ENCODE measurements around the gene ERP44.
"Not testable (repeated sequence)": the region's sequence is repeated elsewhere in the genome, so short reads cannot be mapped to it uniquely, and the experiment has no call there.

Gene ERP44

DNA sequence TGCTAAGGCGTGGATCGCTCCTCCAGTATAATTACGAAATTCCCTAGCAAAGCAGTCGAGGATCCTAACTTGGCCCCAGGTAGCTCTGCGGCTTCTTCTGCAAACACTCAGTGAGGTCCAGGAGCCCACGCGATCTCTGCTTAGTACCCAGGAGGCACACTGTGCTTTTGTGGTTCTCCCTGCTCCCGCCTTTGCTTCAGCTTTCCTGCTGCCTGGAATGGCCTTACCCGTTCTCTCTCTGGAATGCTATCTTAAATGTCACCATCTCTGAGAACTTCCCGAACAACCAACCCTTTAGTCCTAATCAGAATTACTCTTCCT lies 882 bp upstream of the ERP44 start:
- DNase-seq = no peak

- peak; percentile 41 for DNase-seq
These were observed 534 bp downstream of the ERP44 start for GRCh38 chr9:100098046-100098886.

DNA sequence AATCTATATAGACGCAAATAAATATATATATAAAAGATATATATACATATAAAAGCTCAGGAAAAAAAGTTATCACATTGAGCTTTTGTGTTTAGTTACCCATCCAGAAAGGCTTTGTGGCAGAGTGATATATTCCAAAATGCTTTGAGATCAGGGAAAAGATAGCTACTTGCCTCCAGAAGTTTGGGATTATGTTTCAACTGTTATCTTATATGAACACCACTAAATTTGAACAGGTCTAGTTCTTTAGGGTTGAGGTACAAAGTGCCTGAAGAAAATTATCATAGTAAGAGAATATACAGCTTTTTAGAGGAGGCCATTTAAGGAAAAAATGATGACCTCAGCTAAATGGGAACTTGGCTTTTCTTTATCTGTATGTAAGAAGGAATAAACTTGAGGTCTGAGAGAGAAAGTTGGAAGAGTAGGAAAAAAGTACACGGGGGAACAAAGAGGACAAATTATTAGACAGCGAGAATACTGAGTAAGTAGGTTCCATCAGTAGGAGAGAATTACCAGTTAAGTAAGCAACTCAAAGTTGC lies 2.4 kb downstream of the ERP44 start:
- no peak for DNase-seq

GRCh38 chr9:100094411-100094810 lies 4.4 kb downstream of the ERP44 start:
- DNase-seq = not testable (repeated sequence)

- no peak for DNase-seq
These were observed 6.7 kb downstream of the ERP44 start for GRCh38 chr9:100092066-100092465.

- no peak for DNase-seq
These were observed 7.2 kb downstream of the ERP44 start for GRCh38 chr9:100091650-100092049.

- no peak for DNase-seq
These were observed 7.9 kb downstream of the ERP44 start for GRCh38 chr9:100090880-100091279.

- no peak for DNase-seq
These were observed 10.6 kb downstream of the ERP44 start for GRCh38 chr9:100088202-100088601.

DNA sequence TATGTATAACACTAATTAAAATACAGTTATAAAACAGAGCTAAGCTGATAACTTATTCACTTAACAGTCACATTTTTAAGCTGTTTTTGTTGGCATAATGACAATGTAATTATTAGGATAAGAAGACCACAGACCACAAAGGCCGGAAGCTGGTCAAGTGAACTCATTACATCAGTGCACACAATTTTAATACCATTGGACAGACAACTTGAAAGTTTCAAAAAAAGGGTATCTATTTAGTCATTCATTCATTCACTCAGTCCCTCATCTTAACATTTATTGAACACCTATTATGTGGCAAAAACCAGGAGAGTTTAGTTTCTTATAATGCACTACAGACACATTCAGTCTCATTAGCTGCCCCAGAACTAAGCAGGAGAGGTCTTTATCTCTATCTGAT lies 11.6 kb downstream of the ERP44 start:
- no peak for DNase-seq

GRCh38 chr9:100086097-100086635 lies 12.6 kb downstream of the ERP44 start:
- DNase-seq = no peak

- DNase-seq = no peak
These were observed 14.1 kb downstream of the ERP44 start for GRCh38 chr9:100084734-100085133.

GRCh38 chr9:100084128-100084453 lies 14.7 kb downstream of the ERP44 start:
- DNase-seq = no peak

GRCh38 chr9:100083448-100084127 lies 15.2 kb downstream of the ERP44 start:
- no peak for DNase-seq

- DNase-seq = no peak
These were observed 16.0 kb downstream of the ERP44 start for GRCh38 chr9:100082782-100083181.

GRCh38 chr9:100076256-100076655 lies 22.5 kb downstream of the ERP44 start:
- not testable (repeated sequence) for DNase-seq

DNA sequence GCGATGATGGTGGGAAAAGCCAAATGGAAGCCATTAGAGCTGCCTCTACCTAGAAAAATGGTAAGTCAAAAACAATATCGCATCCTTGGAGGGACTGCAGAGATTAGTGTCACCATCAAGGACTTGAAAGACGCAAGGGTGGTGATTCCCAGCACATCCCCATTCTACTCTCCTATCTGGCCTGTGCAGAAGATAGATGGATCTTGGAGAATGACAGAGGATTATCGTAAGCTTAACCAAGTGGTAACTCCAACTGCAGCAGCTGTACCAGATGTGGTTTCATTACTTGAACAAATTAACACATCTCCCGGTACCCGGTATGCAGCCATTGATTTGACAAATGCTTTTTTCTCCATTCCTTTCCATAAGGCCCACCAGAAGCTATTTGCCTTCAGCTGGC lies 23.8 kb downstream of the ERP44 start:
- no peak for DNase-seq

DNA sequence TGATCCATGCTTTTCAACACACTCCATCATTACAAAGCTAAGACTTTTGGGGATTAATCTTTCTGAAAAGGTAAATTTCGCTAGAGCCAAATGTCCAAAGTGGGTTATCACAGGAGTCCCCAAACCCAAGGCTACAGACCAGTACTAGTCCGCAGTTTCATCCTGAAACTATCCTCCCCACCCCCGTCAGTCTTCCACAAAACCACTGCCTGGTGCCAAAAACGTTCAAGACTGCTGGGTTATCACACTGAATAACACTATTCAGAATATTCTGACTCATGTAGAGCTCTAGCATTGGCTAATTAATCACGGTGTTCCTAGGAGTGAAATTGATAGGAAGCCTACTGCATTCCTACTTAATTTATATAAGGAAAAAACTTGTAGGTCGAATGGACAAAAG lies 24.7 kb downstream of the ERP44 start:
- no peak for DNase-seq

DNA sequence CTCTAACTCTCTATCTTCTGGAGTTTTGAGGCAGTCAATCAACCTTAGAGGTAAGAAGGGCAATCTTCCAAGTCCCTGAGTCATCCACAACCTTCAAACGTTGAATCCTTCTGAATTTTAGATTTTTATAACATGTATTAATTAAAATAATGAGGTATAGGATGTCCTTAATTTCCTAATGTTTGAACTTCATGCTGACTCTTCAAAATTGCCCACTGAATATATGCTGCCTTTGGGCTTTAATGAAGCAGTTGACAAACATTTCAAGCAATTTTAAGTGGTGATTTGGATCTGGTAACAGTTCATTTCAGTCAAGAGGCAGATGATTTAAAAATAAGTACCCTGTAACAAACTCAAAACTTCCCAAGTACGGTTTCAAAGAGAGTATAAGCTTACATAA lies 26.0 kb downstream of the ERP44 start:
- no peak for DNase-seq

- DNase-seq = no peak
These were observed 27.5 kb downstream of the ERP44 start for GRCh38 chr9:100071271-100071670.

DNA sequence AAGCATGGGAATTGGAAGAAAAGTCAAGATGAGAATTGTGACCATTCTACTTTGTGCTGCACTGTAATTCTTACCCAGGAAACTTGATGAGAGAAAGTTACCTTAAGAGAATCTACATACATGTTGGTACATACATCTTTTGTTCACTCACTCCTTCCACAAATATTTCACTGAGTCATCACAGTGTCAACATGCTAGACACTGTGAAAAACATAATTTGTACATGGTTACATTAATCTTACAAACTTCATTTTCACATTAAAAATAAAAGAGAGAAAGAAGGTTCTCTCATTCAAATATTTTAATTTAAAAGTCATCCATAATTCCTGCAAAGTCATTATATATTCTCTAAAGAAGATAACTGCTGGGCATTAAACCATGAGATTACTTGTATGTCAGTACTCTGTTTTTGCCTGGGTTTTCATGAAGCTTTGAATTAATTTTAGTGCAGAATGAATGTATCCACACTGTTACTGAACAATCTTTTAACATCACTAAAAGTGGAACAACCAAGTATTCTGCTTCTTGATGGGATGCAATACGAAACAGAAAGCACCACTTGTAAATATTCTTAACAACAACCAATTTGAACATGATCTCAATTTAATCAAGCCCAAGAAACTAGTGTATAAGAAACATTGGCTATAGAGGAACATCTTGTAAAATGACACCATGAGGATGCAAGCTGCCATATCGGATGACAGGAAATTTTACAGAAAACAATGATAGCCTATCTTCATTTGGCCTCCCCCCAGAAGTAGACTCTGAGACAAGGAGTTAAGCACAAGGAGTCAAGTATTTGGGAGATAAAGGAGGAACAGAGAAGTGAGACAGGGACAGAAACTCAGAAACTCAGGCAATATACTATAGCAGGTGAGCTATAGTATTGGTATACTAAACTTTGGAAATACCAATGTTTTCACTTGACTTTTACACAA lies 28.4 kb downstream of the ERP44 start:
- no peak for DNase-seq

DNA sequence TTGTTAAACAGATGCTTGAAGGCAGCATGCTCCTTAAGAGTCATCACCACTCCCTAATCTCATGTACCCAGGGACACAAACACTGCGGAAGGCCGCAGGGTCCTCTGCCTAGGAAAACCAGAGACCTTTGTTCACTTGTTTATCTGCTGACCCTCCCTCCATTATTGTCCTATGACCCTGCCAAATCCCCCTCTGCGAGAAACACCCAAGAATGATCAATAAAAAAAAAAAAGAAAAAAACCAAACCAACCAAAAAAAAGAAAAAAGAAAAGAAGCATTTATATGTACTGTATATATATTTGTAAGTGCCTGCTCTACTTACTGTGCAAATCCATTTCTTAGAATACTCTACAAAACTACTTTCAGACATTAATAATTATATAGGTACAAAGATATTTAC lies 29.7 kb downstream of the ERP44 start:
- not testable (repeated sequence) for DNase-seq

DNA sequence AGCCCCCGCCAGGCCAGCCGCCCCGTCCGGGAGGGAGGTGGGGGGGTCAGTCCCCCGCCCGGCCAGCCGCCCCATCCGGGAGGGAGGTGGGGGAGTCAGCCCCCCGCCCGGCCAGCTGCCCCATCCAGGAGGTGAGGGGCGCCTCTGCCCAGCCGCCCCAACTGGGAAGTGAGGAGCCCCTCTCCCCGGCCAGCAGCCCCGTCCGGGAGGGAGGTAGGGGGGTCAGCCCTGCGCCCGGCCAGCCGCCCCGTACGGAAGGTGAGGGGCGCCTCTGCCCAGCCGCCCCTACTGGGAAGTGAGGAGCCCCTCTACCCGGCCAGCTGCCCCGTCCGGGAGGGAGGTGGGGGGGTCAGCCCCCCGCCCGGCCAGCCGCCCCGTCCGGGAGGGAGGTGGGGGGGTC lies 30.8 kb downstream of the ERP44 start:
- not testable (repeated sequence) for DNase-seq

DNA sequence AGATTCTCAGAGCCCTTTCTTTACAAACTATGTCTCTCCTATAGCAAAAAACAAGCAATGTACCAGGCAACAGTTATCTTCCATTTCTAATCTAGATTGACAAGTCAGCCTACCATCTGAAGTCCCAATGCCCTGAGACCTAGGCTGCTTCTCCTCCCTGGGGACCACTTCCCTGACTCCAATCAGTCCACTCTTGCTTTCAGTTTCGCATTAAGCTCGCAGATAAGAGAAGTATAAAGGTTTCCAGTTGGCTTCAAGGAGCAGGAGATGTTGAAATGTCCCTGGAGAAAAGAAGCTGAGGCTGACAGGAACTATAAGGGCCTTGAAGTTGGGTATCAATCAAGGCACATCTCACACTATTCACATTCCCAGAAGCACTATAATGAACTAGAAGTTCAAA lies 32.3 kb downstream of the ERP44 start:
- peak; percentile 29 for DNase-seq

Data from NCI-H1436 (cell line).